HCT116 (cell line): Measurements from ENCODE around the gene MCF2L2. TPM values are rescaled to one million over a fixed set of nuclear protein-coding genes. Genes with fewer than 3 reads are reported as not detected.

Experiments used
- ATAC-seq: fragments of 200-7000 bp; cut with Tn5 transposase; 2 replicates; pipeline ENCODE4 v1.9.1; 2020; ENCODE audit warnings: mild to moderate bottlenecking, moderate library complexity
- BruUV-seq: library from RNA; stranded (reverse); fragments of 400-500 nt; replicated peaks from 2 replicates; lab custom pipeline; 2021; lab: Mats Ljungman, UMichigan
- CTCF ChIA-PET: fragments of 300-600 bp; sonication (Branson Sonifier 250); formaldehyde crosslinking; loops from one replicate; lab custom pipeline; 2021; ENCODE audit warnings: antibody characterized with exemption; lab: Charles Lee
- POLR2A ChIA-PET: fragments of 300-600, 350-600 bp; sonication (Branson Sonifier 250); formaldehyde crosslinking; loops from one replicate; lab custom pipeline; 2021; ENCODE audit warnings: antibody characterized with exemption; lab: Charles Lee
- RAD21 ChIA-PET, 2 experiments: fragments of 300-600 bp; sonication (Branson Sonifier 250); formaldehyde crosslinking; loops; one replicate each; lab custom pipeline; 2023; ENCODE audit warnings: low total read pairs in 2 of 2; ENCODE audit not compliant: uncharacterized antibody in 2 of 2, unreplicated experiment in 2 of 2, low non-redundant PET in 1 of 2; lab: Charles Lee
- DNase-seq: peaks from one replicate; pipeline ENCODE4 v3.0.0-alpha.2; 2010; ENCODE audit warnings: low read depth, low spot score
- H2AFZ ChIP-seq: fragments of 200-600 bp; shearing (Covaris generic), sonication (generic); 2 replicates; pipeline ENCODE4 v1.6.1; 2017; ENCODE audit warnings: low read depth, mixed run types, mixed read lengths, antibody characterized with exemption, low read length; ENCODE audit not compliant: poor library complexity, severe bottlenecking
- H3K27ac ChIP-seq: 2 replicates; pipeline ENCODE4 v1.5.1; 2012; ENCODE audit warnings: low read depth, low read length
- H3K27me3 ChIP-seq: fragments of 200-600 bp; sonication (generic); 2 replicates; pipeline ENCODE4 v1.6.1; 2016; ENCODE audit warnings: mixed run types, low read length, mixed read lengths; ENCODE audit not compliant: insufficient read depth
- H3K36me3 ChIP-seq, 2 experiments: fragments of 200-500 bp in 1 of 2; fragments of 200-600 bp in 1 of 2; sonication (Bioruptor generic) in 1 of 2; sonication (generic) in 1 of 2; 2 replicates each; pipeline versions ENCODE4 v1.5.1 to v1.6.1; 2014 to 2016; ENCODE audit warnings: low read length in 2 of 2, inconsistent platforms in 1 of 2, mixed read lengths in 1 of 2, mixed run types in 1 of 2; ENCODE audit not compliant: insufficient read depth in 2 of 2, control insufficient read depth in 1 of 2
- H3K4me1 ChIP-seq, 2 experiments: fragments of 200-600 bp in 1 of 2; sonication (generic) in 1 of 2; 2 replicates each; pipeline versions ENCODE4 v1.5.1 to v1.6.1; 2012 to 2017; ENCODE audit warnings: low read length in 2 of 2, inconsistent platforms in 1 of 2, mild to moderate bottlenecking in 1 of 2, mixed read lengths in 1 of 2, mixed run types in 1 of 2, moderate library complexity in 1 of 2; ENCODE audit not compliant: insufficient read depth in 2 of 2, control insufficient read depth in 1 of 2
- H3K4me2 ChIP-seq: fragments of 200-600 bp; sonication (generic); 2 replicates; pipeline ENCODE4 v1.6.1; 2017; ENCODE audit warnings: mixed run types, low read length, mixed read lengths
- H3K4me3 ChIP-seq, 2 experiments: fragments of 200-600 bp in 1 of 2; sonication (generic) in 1 of 2; replicated peaks in 1 of 2; 2 replicates each; pipeline ENCODE4 v1.5.1; 2011 to 2016; ENCODE audit warnings: low read length in 2 of 2, control low read depth in 1 of 2, low read depth in 1 of 2, mild to moderate bottlenecking in 1 of 2, mixed read lengths in 1 of 2, mixed run types in 1 of 2
- H3K79me2 ChIP-seq: fragments of 200-600 bp; sonication (generic); 2 replicates; pipeline ENCODE4 v1.6.1; 2017; ENCODE audit warnings: mild to moderate bottlenecking, mixed run types, low read length, moderate library complexity, mixed read lengths; ENCODE audit not compliant: insufficient read depth
- H3K9ac ChIP-seq: fragments of 200-600 bp; sonication (generic); 2 replicates; pipeline ENCODE4 v1.6.1; 2016; ENCODE audit warnings: low read length, mixed read lengths
- H3K9me2 ChIP-seq: fragments of 200-600 bp; sonication (generic), shearing (Covaris generic); 2 replicates; pipeline ENCODE4 v1.6.1; 2017; ENCODE audit warnings: mixed run types, mild to moderate bottlenecking, moderate library complexity; ENCODE audit not compliant: insufficient read depth
- H3K9me3 ChIP-seq, 2 experiments: fragments of 200-500 bp in 1 of 2; fragments of 200-600 bp in 1 of 2; sonication (Bioruptor generic) in 1 of 2; sonication (generic) in 1 of 2; 2 replicates each; pipeline ENCODE4 v1.6.1; 2014 to 2017; ENCODE audit warnings: low read length in 2 of 2, mixed read lengths in 2 of 2, inconsistent platforms in 1 of 2, low read depth in 1 of 2, mild to moderate bottlenecking in 1 of 2, mixed run types in 1 of 2, moderate library complexity in 1 of 2; ENCODE audit not compliant: control insufficient read depth in 1 of 2, insufficient read depth in 1 of 2
- H4K20me1 ChIP-seq: fragments of 200-600 bp; sonication (generic), shearing (Covaris generic); 2 replicates; pipeline ENCODE4 v1.6.1; 2017; ENCODE audit warnings: mixed run types, mild to moderate bottlenecking, moderate library complexity; ENCODE audit not compliant: insufficient read depth
- CEBPB ChIP-seq: IDR thresholded peaks from 2 replicates; pipeline ENCODE4 v1.6.1; 2012; ENCODE audit warnings: low read depth
- FOSL1 ChIP-seq: IDR thresholded peaks from 2 replicates; pipeline ENCODE4 v1.6.1; 2012; ENCODE audit warnings: low read depth
- RAD21 ChIP-seq: IDR thresholded peaks from 2 replicates; pipeline ENCODE4 v1.6.1; 2012; ENCODE audit warnings: low read depth, mild to moderate bottlenecking
- SP1 ChIP-seq: IDR thresholded peaks from 2 replicates; pipeline ENCODE4 v1.6.1; 2012; ENCODE audit warnings: low read depth
- SRF ChIP-seq: IDR thresholded peaks from 2 replicates; pipeline ENCODE4 v1.6.1; 2012; ENCODE audit warnings: low read depth
- TCF7L2 ChIP-seq: IDR thresholded peaks from 2 replicates; pipeline ENCODE4 v1.7.0; 2011; ENCODE audit warnings: borderline replicate concordance, inconsistent platforms; ENCODE audit not compliant: insufficient read depth, insufficient read length; ENCODE audit errors: extremely low read depth
- YY1 ChIP-seq: IDR thresholded peaks from 2 replicates; pipeline ENCODE4 v1.6.1; 2011; ENCODE audit warnings: low read length, low read depth, moderate library complexity, mild to moderate bottlenecking; ENCODE audit not compliant: insufficient replicate concordance; ENCODE audit errors: extremely low read depth
- intact Hi-C: fragments of 100-400 bp; cut with micrococcal nuclease; formaldehyde crosslinking; loops from 2 replicates; pipeline ENCODE4 v1.10.0; 2022
- total RNA-seq: library from RNA; stranded (reverse); gene quantifications from one replicate; pipeline ENCODE4 v1.2.1, GENCODE V29; 2021; ENCODE audit not compliant: unreplicated experiment
- TF ChIP-seq, protein P1 (sequence below): IDR thresholded peaks from 2 replicates; pipeline ENCODE4 v1.6.1; 2011; ENCODE audit warnings: mild to moderate bottlenecking, low read length, moderate library complexity; ENCODE audit not compliant: insufficient replicate concordance; ENCODE audit errors: extremely low read depth

Gene MCF2L2
- total RNA-seq, 1 experiment from 2014 or later = 1.5 TPM

DNA sequence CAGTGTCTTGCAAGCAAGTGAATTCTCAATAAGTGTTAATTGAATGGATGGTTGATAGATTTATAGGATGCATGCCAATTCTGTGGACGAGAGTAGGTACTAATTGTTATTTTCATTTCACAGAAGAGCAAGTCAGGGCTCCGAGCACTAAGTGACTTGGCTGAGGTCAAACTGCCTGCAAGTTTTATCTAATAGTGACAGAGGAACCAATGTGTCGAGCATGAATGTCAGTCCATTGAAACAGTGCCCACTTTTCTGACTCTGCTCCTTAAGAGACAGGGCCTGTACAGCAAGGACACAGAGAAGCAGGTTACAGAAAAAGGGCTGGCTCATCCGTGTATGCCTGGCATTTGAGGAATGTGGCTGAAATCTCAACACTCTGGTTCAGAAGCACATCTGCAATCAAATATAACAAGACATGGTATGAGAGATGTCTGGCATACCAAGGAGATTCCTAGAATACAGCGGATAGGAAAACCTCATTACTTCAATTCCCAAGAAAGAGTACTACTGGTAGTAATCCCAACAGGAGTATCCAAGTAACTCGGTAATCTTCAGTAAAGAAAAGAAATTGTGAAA lies 181.3 kb downstream of the MCF2L2 start:
- TF ChIP-seq, protein P1, sequence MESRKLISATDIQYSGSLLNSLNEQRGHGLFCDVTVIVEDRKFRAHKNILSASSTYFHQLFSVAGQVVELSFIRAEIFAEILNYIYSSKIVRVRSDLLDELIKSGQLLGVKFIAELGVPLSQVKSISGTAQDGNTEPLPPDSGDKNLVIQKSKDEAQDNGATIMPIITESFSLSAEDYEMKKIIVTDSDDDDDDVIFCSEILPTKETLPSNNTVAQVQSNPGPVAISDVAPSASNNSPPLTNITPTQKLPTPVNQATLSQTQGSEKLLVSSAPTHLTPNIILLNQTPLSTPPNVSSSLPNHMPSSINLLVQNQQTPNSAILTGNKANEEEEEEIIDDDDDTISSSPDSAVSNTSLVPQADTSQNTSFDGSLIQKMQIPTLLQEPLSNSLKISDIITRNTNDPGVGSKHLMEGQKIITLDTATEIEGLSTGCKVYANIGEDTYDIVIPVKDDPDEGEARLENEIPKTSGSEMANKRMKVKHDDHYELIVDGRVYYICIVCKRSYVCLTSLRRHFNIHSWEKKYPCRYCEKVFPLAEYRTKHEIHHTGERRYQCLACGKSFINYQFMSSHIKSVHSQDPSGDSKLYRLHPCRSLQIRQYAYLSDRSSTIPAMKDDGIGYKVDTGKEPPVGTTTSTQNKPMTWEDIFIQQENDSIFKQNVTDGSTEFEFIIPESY = no peak
- TF ChIP-seq TCF7L2 = no peak
- TF ChIP-seq SRF = no peak
- TF ChIP-seq CEBPB = no peak
- TF ChIP-seq FOSL1 = no peak
- TF ChIP-seq RAD21 = no peak
- no peak for TF ChIP-seq SP1
- no peak for TF ChIP-seq YY1
- Histone ChIP-seq H3K9ac (no peak overlapping the region), H3K27ac (no peak overlapping the region), H3K9me3 (peaks cover 6 to 9% of the 10 kb centered on the region in 2 experiments; a peak in 2 of 4 replicates), H3K4me1 (no peaks in the 10 kb centered on the region; a peak in 1 of 4 replicates), H3K4me2 (no peak overlapping the region), H3K79me2 (no peaks in the 10 kb centered on the region), H3K36me3 (no peaks in the 10 kb centered on the region), H2AFZ (no peak overlapping the region), H3K27me3 (no peaks in the 10 kb centered on the region), H3K4me3 (no peak overlapping the region), H3K9me2 (no peaks in the 10 kb centered on the region), H4K20me1 (no peaks in the 10 kb centered on the region)
- no peak for ATAC-seq
- DNase-seq = no peak
- intact Hi-C loops = no loop called here
- BruUV-seq = no TSS peak
- ChIA-PET CTCF (no interaction called here), RAD21 (no interaction called here), POLR2A (no interaction called here)
